Left renal cortex interstitium (tissue), 4 donors: Measurements from ENCODE around the gene CLDN22. TPM values are rescaled to one million over a fixed set of nuclear protein-coding genes. Genes with fewer than 3 reads are reported as not detected.
"Not testable (repeated sequence)": the region's sequence is repeated elsewhere in the genome, so short reads cannot be mapped to it uniquely, and the experiment has no call there.

Experiments used
- DNase-seq, 4 donors: peaks; one replicate each; pipeline ENCODE4 v3.0.0-alpha.2; 2013; ENCODE audit warnings: low read depth in 4 of 4, low spot score in 2 of 4, missing footprints in 1 of 4
- polyA plus RNA-seq, 4 donors: library from polyadenylated mRNA; unstranded; fragments of 120-200 nt; gene quantifications; one replicate each; pipeline ENCODE4 v1.2.1, GENCODE V29; 2013; ENCODE audit not compliant: insufficient read length in 4 of 4

The CLDN22 gene
- polyA plus RNA-seq, 4 donors: 0.35 to 0.68 TPM; not detected in 2

- no peak for DNase-seq
Observed at GRCh38 chr4:183324619-183325018, 4.5 kb upstream of the CLDN22 start.

DNA sequence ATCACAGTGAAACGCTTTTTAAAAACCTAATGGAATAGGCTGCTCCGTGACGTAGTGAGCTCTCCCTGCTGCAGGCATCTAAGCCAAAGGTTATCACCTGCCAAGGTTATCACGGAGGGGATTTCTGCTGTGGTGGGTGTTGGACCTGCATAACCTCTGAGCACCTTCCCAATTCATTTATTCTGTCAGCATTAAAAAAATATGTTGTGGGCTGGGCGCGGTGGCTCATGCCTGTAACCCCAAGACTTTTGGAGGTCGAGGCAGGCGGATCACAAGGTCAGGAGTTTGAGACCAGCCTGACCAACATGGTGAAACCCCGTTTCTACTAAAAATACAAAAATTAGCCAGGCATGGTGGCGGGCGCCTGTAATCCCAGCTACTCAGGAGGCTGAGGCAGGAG is 4.0 kb upstream of the CLDN22 start:
- DNase-seq: not testable (repeated sequence)

DNA sequence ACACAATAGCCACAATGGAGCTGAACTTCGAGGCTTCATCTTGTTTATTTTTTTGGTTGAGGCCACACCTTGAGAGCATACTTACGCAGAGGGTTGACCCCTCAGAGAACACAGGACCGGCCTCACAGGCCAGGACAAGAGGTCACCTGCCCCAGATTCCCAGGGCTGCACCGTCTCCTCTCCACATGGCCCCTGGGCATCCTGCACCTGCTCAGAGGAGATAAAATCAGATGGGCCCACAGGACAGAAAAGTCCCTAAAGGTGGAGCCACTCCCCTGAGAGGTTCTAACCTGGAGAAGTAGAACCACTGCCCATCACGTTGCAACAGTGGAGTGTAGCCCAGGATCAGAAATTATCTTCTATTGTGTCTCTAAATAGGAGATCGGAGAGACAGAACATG is 3.2 kb upstream of the CLDN22 start:
- no peak for DNase-seq

DNA sequence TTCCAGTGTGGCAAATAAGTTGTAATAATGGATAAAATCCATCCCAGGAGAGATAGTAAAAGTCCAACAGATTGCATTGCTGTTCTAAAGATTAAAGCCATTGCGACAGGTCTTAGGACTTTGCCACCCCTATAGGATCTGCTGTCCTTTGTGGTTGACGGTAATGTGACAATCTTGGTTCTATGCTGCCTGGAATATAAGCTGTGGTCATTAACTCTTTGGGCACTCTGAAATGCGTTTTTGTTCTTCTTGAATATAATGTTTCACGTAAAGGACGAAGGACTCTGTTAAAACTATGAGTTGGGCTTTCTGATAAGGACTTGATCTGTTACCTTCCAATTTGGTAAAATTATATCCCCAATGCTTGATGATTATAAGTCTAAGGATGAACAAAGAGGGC is 2.2 kb upstream of the CLDN22 start, which contains the start of gene CLDN24:
TSS of gene CLDN24 (minus strand) at position 101 of the 400 bp plus-strand sequence. CDS start at position 101, 0 bp downstream.
- no peak for DNase-seq

GRCh38 chr4:183321516-183321915 is 1.4 kb upstream of the CLDN22 start:
- no peak for DNase-seq

DNA sequence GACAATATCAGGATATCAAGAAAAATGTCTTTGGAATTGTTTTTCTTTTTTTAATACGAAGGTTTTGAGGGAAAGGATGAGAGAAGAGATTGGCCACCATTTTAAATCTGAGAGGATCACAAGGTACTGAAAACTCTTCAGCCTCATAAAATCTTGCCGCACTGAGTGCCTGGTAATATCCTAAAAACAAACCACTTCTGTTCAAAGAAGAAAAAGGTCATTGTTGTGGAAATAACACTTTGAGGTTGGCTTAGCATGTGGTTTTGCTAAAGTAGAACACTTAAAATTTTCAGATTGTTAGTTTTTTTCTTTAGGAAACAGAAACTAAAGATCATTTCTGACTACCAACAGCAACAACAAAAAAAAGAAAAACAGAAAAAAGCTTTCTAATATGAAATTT is 1.0 kb upstream of the CLDN22 start:
- DNase-seq: no peak

DNA sequence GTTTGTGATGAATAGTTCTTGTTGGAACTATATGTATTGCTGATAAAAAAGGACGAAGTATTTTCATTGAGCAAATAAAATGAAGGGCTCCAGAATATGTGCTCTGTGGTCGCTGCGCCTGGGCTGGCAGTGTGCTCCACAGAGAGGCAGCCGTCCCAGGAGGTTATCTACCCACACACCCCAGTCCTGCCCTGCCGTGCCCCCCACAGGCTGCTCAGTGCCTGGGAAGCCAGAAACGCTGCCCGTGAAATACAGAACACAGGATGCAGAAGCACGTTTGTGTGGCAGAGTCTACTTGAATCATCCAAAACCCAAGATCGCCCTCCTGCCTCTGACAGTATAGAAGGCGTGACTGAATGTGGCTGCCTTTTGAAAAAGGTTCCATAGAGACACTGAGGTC is 1.4 kb downstream of the CLDN22 start:
- no peak for DNase-seq

DNA sequence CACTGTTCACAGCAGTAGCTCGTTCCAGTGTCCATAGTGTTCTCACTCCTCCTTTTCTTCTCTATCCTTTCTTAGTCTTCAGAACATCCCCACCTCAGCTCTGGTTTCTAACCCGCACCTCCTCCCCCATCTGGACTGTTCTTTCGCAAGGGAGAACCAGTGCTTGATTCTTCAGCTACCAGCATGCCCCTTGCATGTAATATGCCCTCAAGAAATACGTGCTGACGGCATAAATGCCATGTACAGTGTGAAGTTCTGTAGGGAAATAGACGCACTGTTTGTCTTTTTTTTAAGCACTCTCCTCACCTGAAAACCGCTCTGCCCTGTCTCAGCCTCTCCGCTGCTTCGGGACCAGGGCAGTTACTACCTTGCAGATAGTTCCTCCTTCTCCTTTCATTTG is 5.3 kb downstream of the CLDN22 start:
- no peak for DNase-seq

DNA sequence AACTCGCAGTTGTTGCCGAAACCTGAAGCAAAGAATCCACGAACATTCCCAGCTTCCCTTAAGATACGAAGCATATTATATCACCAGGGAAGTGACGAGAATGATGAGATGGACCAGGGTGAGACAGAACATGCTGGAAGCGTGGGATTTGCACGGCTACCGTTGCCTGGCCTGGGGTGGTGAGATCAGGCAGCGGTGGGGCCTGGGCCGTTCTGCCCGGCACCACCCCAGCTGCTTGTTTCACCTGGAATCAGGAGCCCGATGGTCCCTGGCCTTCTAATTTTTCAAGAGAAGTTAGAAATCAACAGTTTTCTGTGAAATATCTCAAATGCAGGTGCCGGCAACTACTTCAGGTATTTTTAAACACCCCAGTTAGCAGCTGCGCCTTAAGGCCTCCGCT is 5.7 kb downstream of the CLDN22 start:
- no peak for DNase-seq

GRCh38 chr4:183312841-183313240 is 7.2 kb downstream of the CLDN22 start:
- DNase-seq: no peak

DNA sequence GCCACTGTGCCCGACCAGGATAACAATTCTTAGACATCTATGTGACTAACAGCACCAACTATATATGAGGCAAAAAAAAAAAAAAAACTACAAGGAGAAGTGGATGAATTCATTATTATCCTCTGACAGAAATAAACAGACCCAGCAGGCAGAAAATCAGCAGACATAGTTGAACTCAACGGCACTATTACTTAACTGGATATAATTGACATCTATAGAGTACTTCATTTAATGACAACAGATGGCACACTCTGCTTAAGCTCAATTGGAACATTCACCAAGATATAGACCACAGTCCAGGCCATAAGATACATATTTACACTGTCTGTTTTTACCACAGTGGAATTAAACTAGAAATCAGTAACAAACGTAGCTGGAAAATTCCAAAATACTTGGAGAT is 13.3 kb downstream of the CLDN22 start:
- DNase-seq: no peak

DNA sequence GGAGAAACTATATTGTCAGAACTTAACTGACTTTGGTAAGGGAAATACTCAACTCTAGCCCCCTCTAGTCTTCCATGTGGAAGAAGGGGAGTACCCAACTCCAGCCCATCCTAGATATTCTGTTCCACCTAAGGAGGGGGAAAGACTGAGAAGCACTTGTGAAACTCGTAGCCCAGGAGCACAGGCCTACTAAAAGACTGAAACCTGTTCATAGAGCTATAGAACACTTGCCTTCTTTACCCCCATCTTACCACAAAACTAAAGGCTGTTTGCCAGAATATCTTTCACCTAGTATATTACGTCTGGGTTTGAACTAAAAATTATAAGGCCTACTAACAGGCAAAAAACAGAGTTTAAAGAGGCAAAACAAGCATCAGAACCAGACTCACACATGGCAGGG is 15.5 kb downstream of the CLDN22 start:
- DNase-seq: no peak

DNA sequence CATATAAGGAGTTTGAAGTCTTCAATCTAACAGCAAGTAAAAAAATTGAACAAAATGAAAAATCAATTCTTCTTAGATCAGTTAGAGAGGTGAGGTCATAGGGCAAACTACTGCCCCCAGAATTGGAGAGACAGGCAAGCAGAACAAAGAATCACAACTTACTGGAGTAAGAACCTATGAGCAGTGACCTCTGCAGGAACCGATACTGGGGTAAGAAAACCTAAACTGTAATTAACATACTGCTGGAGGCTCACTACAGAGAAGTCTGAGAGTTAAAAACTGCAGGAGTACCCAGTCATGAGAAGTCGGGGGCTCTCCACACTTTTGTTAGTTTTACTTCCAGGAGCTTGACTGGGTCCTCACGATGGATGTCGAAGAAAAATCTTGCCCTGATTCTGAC is 16.0 kb downstream of the CLDN22 start:
- no peak for DNase-seq

DNA sequence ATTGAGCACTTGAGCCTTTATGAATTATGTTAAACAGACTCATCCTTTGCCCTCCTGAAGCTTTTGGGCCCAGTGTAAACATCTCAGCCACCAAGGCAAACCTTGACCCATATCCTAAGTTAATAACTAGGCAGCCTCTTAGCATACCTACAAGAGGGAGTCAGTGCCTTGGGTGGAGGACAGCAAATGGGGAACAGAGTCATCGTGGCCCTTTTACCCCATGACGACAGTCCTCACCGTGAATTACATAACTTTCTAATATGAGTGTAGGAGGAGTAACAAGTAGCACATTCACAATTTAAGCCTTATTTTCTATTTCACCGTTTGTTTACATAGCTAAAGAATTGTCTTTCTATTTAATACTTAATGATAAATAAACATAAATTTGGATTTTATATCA is 16.8 kb downstream of the CLDN22 start:
- DNase-seq: no peak

DNA sequence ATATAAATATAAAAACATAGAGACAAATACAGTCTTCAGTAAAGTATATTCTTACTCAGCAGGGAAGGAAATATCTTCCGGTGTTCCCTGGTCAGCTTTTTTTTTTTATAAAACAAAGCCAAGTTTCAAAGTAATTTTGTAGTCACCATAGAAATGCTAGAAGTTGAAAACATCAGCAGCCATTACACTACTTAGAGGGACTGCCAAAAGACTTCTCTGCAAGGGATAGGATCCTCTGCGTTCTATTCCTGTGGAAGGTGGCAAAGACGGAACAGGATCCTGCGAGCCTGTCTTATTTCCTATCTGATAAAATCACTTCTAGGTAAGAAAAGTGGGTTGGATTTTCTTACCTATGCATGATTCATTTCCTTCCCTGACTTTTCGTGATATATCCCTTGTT is 19.4 kb downstream of the CLDN22 start:
- DNase-seq: no peak

DNA sequence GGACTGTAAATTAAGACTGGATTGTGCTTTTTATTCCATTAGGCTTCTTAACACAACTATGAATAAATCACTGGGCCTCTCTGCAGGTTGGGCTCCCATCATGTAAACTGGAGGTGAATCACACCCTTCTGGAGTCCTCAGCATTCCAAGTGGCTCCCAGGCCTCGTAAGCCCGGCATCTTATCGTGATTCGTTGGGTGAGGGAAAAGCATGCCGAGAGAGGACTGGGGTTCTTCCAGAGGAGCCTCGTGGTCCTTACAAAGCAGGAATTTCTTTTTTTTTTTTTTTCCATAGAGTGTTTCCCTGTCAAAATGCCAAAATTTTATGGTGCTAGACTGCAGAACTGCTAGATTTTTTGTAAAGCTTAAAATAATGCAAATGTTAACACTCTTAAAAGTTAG is 20.0 kb downstream of the CLDN22 start:
- no peak for DNase-seq

DNA sequence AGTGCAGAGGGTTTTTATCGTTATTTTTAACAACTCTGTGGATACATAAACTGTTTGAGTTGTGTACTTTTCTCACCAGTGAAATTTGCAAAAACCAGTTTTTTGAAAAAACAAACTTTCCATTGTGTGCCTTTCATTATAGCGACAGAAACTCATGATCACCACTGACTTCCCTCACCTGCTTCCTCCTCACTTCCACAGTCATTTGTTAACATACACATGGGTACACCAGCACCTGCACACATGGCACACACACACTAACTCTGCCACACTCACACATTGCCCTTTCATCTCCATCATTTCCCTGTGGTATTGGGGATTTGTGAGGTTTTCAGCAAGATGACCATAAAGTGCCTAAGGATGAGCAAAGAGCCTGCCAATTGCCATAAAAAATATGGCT is 20.6 kb downstream of the CLDN22 start:
- no peak for DNase-seq

DNA sequence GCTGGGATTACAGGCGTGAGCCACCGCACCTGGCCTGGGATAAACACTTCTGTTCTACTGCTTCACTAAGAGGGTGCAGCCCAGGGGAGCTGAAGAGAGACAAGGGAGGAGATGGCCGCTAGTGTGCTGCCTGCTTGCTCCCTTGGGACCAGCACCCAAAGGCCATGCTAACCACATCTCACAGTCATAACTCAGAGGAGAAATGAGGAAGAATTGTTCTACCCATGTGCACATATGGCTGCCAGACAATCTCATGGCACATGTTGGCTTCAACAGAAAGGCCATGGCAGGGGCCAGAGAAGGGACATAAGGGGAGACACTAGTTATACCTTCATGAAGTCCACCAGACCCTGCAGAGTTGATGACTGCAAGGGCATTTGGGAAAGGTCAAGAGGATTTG is 22.4 kb downstream of the CLDN22 start:
- DNase-seq: no peak

- DNase-seq: no peak
Observed at GRCh38 chr4:183295711-183296110, 24.4 kb downstream of the CLDN22 start.

DNA sequence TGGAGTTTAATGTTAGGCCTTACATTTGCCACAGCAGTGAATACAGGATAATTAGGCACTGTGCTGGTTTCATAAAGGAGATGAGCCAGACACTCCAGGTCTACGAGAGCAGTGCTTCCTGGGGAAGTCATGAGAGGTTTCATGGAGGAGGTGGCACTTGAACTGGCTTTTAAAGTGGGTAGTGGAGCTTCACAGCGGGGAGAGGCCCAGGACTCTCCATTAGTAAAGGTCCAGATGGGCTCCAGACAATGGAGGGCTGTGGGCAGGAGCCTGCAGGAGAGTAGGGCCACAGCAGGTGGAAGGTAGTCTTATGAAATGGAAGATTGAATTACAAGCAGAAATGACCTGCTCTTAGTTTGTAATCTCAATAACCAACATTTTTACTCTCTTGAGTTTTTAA is 29.0 kb downstream of the CLDN22 start:
- DNase-seq: no peak

DNA sequence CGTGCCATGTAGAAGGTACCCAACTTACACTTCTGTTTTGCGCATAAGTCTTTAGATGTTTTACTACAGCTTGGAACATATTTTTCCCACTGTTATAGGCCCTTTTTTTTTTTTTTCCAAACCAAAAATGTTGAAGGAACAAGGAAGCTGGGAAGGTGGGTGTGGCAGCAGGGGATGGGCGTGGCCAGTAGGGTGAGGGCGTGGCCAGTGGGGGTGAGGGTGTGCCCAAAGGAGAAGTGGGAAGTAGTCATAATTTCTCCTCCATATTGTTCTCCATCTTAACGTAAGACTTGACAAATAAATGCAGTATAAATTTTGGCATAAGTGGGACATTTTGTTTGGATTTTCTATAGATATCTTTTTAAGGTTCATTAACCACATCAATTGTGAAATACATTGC is 30.4 kb downstream of the CLDN22 start:
- no peak for DNase-seq

GRCh38 chr4:183288955-183289354 is 31.1 kb downstream of the CLDN22 start:
- DNase-seq: no peak

DNA sequence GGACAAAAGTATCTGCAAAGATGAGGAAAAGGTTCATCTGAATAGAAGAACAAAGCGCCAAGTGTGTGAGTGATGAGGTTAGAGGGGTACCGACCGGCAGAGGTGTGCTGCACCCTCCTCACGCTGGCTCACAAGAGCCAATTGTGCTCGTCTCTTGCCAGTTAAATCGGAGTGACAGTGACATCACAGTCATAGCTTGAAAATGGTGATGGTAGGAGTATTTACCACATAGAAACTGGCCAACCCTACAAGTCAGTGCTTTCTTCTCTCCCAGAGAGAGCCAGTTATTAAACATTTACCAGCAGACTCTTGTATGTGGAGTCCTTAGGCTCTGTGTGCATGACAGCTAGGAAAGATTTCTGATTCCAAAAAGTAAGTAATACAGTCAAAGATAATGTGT is 32.4 kb downstream of the CLDN22 start:
- DNase-seq: no peak

DNA sequence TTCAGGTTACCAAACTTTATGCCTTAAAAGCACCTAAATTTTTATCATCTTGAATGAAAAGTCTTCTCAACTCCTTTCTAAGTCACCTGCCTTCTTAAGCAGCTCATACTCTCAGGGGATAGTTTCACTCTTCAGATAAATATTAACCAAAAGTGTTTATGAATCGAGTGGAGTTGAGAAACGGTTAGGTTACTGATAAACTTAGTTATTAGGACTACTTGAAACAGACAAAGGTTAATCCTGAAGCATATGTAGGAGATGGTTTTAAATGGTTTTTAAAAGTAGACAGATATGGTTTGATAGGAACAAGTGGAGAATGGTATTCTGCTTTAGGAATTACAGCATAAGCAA is 32.8 kb downstream of the CLDN22 start:
- no peak for DNase-seq
